A549 (cell line): ENCODE results near the gene TMEM238L.

Source experiments
- CBX8 ChIP-seq: fragments of 200-600 bp; sonication (generic); IDR thresholded peaks from 2 replicates; pipeline ENCODE4 v1.6.1; 2016
- FOSL2 ChIP-seq, 2 experiments: fragments of 450-650 bp in 1 of 2; fragments of >200 bp in 1 of 2; sonication (Bioruptor Twin) in 1 of 2; formaldehyde crosslinking; IDR thresholded peaks; 2 replicates each; pipeline versions ENCODE4 v1.5.0 to v1.6.1; 2016 to 2020; ENCODE audit warnings: mild to moderate bottlenecking in 1 of 2, moderate library complexity in 1 of 2
- MAX ChIP-seq: IDR thresholded peaks from 2 replicates; pipeline ENCODE4 v1.6.1; 2012
- POLR2A ChIP-seq: IDR thresholded peaks from 2 replicates; pipeline ENCODE4 v1.6.1; 2012; ENCODE audit warnings: mild to moderate bottlenecking, low read length
- RFX5 ChIP-seq: fragments of 450-650 bp; IDR thresholded peaks from 2 replicates; pipeline ENCODE4 v1.7.1; 2014; ENCODE audit warnings: antibody characterized with exemption, mild to moderate bottlenecking, moderate library complexity
- SMC3 ChIP-seq: fragments of >200 bp; sonication (Bioruptor Twin); formaldehyde crosslinking; IDR thresholded peaks from 3 replicates; pipeline ENCODE4 v1.6.1; 2018; ENCODE audit warnings: inconsistent platforms

- TF ChIP-seq MAX (no peak), POLR2A (no peak), FOSL2 (IDR thresholded peaks at IDR 0.05) (no peak), FOSL2 (CRISPR knock-in tag; IDR thresholded peaks at IDR 0.05) (no peak), RFX5 (no peak), CBX8 (no peak), SMC3 (no peak)
Measured at GRCh38 chr17:10758062-10758461, 45.8 kb downstream of the TMEM238L start.
